Parathyroid adenoma (tissue), 2 donors: ENCODE data around the gene FBXO7.

Experiments used
- H2AFZ ChIP-seq: fragments of 300-600 bp; sonication (generic); one replicate; pipeline ENCODE4 v1.7.0; 2017; ENCODE audit warnings: antibody characterized with exemption, mild to moderate bottlenecking
- H3K27ac ChIP-seq: fragments of 300-600 bp; sonication (generic); one replicate; pipeline ENCODE4 v1.7.0; 2017
- H3K27me3 ChIP-seq: fragments of 300-600 bp; sonication (generic); one replicate; pipeline ENCODE4 v1.7.0; 2017; ENCODE audit warnings: low read length; ENCODE audit not compliant: control insufficient read depth, insufficient read depth
- H3K36me3 ChIP-seq: fragments of 300-600 bp; sonication (generic); one replicate; pipeline ENCODE4 v1.7.0; 2017; ENCODE audit warnings: low read length; ENCODE audit not compliant: control insufficient read depth, insufficient read depth
- H3K4me1 ChIP-seq: fragments of 300-600 bp; sonication (generic); one replicate; pipeline ENCODE4 v1.7.0; 2017; ENCODE audit warnings: control low read depth
- H3K4me2 ChIP-seq: fragments of 300-600 bp; sonication (generic); one replicate; pipeline ENCODE4 v1.7.0; 2017; ENCODE audit warnings: low read length
- H3K4me3 ChIP-seq: fragments of 300-600 bp; sonication (generic); one replicate; pipeline ENCODE4 v1.7.0; 2017; ENCODE audit warnings: low read depth, low read length
- H3K79me2 ChIP-seq: fragments of 300-600 bp; sonication (generic); one replicate; pipeline ENCODE4 v1.7.0; 2017; ENCODE audit warnings: control low read depth
- H3K9ac ChIP-seq: fragments of 300-600 bp; sonication (generic); one replicate; pipeline ENCODE4 v1.7.0; 2017; ENCODE audit warnings: mild to moderate bottlenecking
- H3K9me3 ChIP-seq: fragments of 300-600 bp; sonication (generic); one replicate; pipeline ENCODE4 v1.7.0; 2017; ENCODE audit warnings: low read length; ENCODE audit not compliant: control insufficient read depth
- CTCF ChIP-seq: fragments of 300-600 bp; sonication (generic); IDR thresholded peaks from one replicate; pipeline ENCODE4 v1.7.0; 2017; ENCODE audit warnings: antibody characterized with exemption, mild to moderate bottlenecking
- donor health status: primary hyperparathyroidism.

Gene FBXO7

GRCh38 chr22:32474635-32475467, at the start of gene FBXO7:
FBXO7 (plus strand) TSS chr22:32474811; CDS start chr22:32475003, 192 bp downstream.
- peak within 1 kb of the TSS; percentile 93 for H3K4me3 ChIP-seq
- peaks cover 7% of the 10 kb centered on the region for H3K4me1 ChIP-seq
- H3K4me2 ChIP-seq = peak within 1 kb of the TSS; percentile 82
- peak within 1 kb of the TSS; percentile 80 for H3K9ac ChIP-seq
- no peaks in the 10 kb centered on the region for H3K36me3 ChIP-seq
- H3K27me3 ChIP-seq = no peaks in the 10 kb centered on the region
- peak within 1 kb of the TSS; percentile 91 for H2AFZ ChIP-seq
- TF ChIP-seq CTCF = peak; percentile 24
- H3K79me2 ChIP-seq = peaks cover 11% of the 10 kb centered on the region
- H3K9me3 ChIP-seq = no peaks in the 10 kb centered on the region
- H3K27ac ChIP-seq = peak within 1 kb of the TSS; percentile 97

- no peaks in the 10 kb centered on the region for H3K9me3 ChIP-seq
- H3K79me2 ChIP-seq = no peaks in the 10 kb centered on the region
- no peak overlapping the region for H3K4me2 ChIP-seq
- no peak overlapping the region for H3K9ac ChIP-seq
- TF ChIP-seq CTCF = no peak
- H3K27ac ChIP-seq = no peak overlapping the region
- no peak overlapping the region for H2AFZ ChIP-seq
- no peaks in the 10 kb centered on the region for H3K27me3 ChIP-seq
- H3K4me3 ChIP-seq = no peak overlapping the region
- H3K4me1 ChIP-seq = no peaks in the 10 kb centered on the region
- no peaks in the 10 kb centered on the region for H3K36me3 ChIP-seq
Measured at GRCh38 chr22:32426881-32427280, 47.7 kb upstream of the FBXO7 start.

GRCh38 chr22:32430352-32430751, 44.3 kb upstream of the FBXO7 start:
- Histone ChIP-seq H3K4me1 (no peaks in the 10 kb centered on the region), H3K36me3 (no peaks in the 10 kb centered on the region), H3K27me3 (no peaks in the 10 kb centered on the region), H2AFZ (no peak overlapping the region), H3K79me2 (no peaks in the 10 kb centered on the region), H3K9me3 (no peaks in the 10 kb centered on the region), H3K4me3 (no peak overlapping the region), H3K27ac (no peak overlapping the region), H3K9ac (no peak overlapping the region), H3K4me2 (no peak overlapping the region)
- no peak for TF ChIP-seq CTCF

- Histone ChIP-seq H3K79me2 (no peaks in the 10 kb centered on the region), H3K9me3 (no peaks in the 10 kb centered on the region), H3K4me3 (no peak overlapping the region), H3K36me3 (no peaks in the 10 kb centered on the region), H3K4me2 (no peak overlapping the region), H3K27ac (no peak overlapping the region), H3K4me1 (no peaks in the 10 kb centered on the region), H3K9ac (no peak overlapping the region), H3K27me3 (no peaks in the 10 kb centered on the region), H2AFZ (no peak overlapping the region)
- no peak for TF ChIP-seq CTCF
Measured at GRCh38 chr22:32444068-32444467, 30.5 kb upstream of the FBXO7 start.

- Histone ChIP-seq H3K4me2 (no peak overlapping the region), H3K79me2 (no peaks in the 10 kb centered on the region), H2AFZ (no peak overlapping the region), H3K9me3 (no peaks in the 10 kb centered on the region), H3K4me3 (no peak overlapping the region), H3K27ac (no peak overlapping the region), H3K36me3 (no peaks in the 10 kb centered on the region), H3K9ac (no peak overlapping the region), H3K27me3 (no peaks in the 10 kb centered on the region), H3K4me1 (no peaks in the 10 kb centered on the region)
- no peak for TF ChIP-seq CTCF
Measured at GRCh38 chr22:32446321-32446720, 28.3 kb upstream of the FBXO7 start.
